Fibroblast of lung (primary cell): ENCODE data around the gene HAUS7. TPM values are rescaled to one million over a fixed set of nuclear protein-coding genes. Genes with fewer than 3 reads are reported as not detected.

Source experiments
- DNase-seq, 2 donors: peaks; one replicate each; pipeline versions ENCODE4 v3.0.0 to v3.0.0-alpha.2; 2010; ENCODE audit warnings: low read depth in 2 of 2
- H2AFZ ChIP-seq: 2 replicates; pipeline ENCODE4 v1.5.1; 2012; ENCODE audit warnings: low read length, control low read depth, inconsistent platforms
- H3K27ac ChIP-seq: 2 replicates; pipeline ENCODE4 v1.5.1; 2011; ENCODE audit warnings: low read length, control low read depth; ENCODE audit not compliant: insufficient read depth
- H3K27me3 ChIP-seq: 2 replicates; pipeline ENCODE4 v1.5.1; 2011; ENCODE audit warnings: mild to moderate bottlenecking, low read length; ENCODE audit not compliant: control insufficient read depth, insufficient read depth
- H3K36me3 ChIP-seq: 2 replicates; pipeline ENCODE4 v1.5.1; 2011; ENCODE audit warnings: low read length; ENCODE audit not compliant: control insufficient read depth, insufficient read depth
- H3K4me1 ChIP-seq: 2 replicates; pipeline ENCODE4 v1.5.1; 2011; ENCODE audit warnings: low read length; ENCODE audit not compliant: control insufficient read depth, insufficient read depth; ENCODE audit errors: extremely low read depth
- H3K4me2 ChIP-seq: 2 replicates; pipeline ENCODE4 v1.5.1; 2011; ENCODE audit warnings: low read length, control low read depth; ENCODE audit not compliant: insufficient read depth; ENCODE audit errors: extremely low read depth
- H3K4me3 ChIP-seq, 4 experiments: fragments of 200-600 bp in 1 of 4; sonication (generic) in 1 of 4; replicated peaks in 1 of 4; 2 replicates each; pipeline ENCODE4 v1.5.1; 2011 to 2016; ENCODE audit warnings: low read length in 4 of 4, low read depth in 3 of 4, mild to moderate bottlenecking in 3 of 4, control low read depth in 2 of 4, inconsistent platforms in 1 of 4, mixed read lengths in 1 of 4; ENCODE audit not compliant: insufficient read depth in 1 of 4; ENCODE audit errors: control extremely low read depth in 1 of 4
- H3K79me2 ChIP-seq: 2 replicates; pipeline ENCODE4 v1.5.1; 2012; ENCODE audit warnings: mild to moderate bottlenecking, low read length, inconsistent platforms; ENCODE audit not compliant: control insufficient read depth, insufficient read depth
- H3K9ac ChIP-seq: 2 replicates; pipeline ENCODE4 v1.5.1; 2011; ENCODE audit warnings: mild to moderate bottlenecking, low read length, control low read depth; ENCODE audit not compliant: insufficient read depth
- H3K9me3 ChIP-seq: 2 replicates; pipeline ENCODE4 v1.5.1; 2012; ENCODE audit warnings: low read depth, low read length; ENCODE audit not compliant: control insufficient read depth, insufficient read depth
- H4K20me1 ChIP-seq: 2 replicates; pipeline ENCODE4 v1.5.1; 2011; ENCODE audit warnings: low read length; ENCODE audit not compliant: control insufficient read depth, insufficient read depth; ENCODE audit errors: extremely low read depth
- CTCF ChIP-seq, 2 donors: IDR thresholded peaks in 1 of 2; conservative IDR thresholded peaks in 1 of 2; 1 replicate in 1 of 2; 2 replicates in 1 of 2; pipeline ENCODE4 v1.5.1; 2011 to 2012; ENCODE audit warnings: low read length in 2 of 2, control low read depth in 1 of 2, inconsistent platforms in 1 of 2, low read depth in 1 of 2, mild to moderate bottlenecking in 1 of 2
- EZH2 ChIP-seq: IDR thresholded peaks from 2 replicates; pipeline ENCODE4 v1.5.1; 2012; ENCODE audit warnings: low read length, control low read depth, mild to moderate bottlenecking; ENCODE audit errors: missing control alignments
- polyA plus RNA-seq, 2 donors: library from polyadenylated mRNA; depleted of rRNA in 1 of 2; stranded (reverse) in 1 of 2; unstranded in 1 of 2; fragments of >200 nt; gene quantifications; 2 replicates each; pipeline ENCODE4 v1.2.1, GENCODE V29; 2011 to 2012; ENCODE audit warnings: missing spikeins in 1 of 2
- total RNA-seq: library from RNA; depleted of rRNA; stranded (reverse); fragments of >200 nt; gene quantifications from 2 replicates; pipeline ENCODE4 v1.2.1, GENCODE V29; 2014

Gene HAUS7
- total and polyA plus RNA-seq, 2 donors (not counting 1 experiment from before 2014, with no cell fraction given) = 7.3 to 10.4 TPM

- Histone ChIP-seq H3K4me2 (no peak overlapping the region), H3K27ac (no peak overlapping the region)
Measured at GRCh38 chrX:153517946-153518834, 47.8 kb upstream of the HAUS7 start.

GRCh38 chrX:153517423-153517822, 47.0 kb upstream of the HAUS7 start, which contains the start of gene ATP2B3:
ATP2B3 (plus strand) TSS chrX:153517642; CDS start chrX:153536248, 18,606 bp downstream.
- no peak within 1 kb of the TSS for H2AFZ ChIP-seq
- no peak within 1 kb of the TSS for H3K4me3 ChIP-seq
- H3K4me1 ChIP-seq = no peaks in the 10 kb centered on the region
- TF ChIP-seq CTCF (conservative IDR thresholded peaks at IDR 0.05 in 1 of 2, IDR thresholded peaks at IDR 0.05 in 1 of 2; ENCODE audit: low read depth in 1 of 2, low read length in 2 of 2) (no peak), EZH2 (no peak)
- no peaks in the 10 kb centered on the region for H3K79me2 ChIP-seq
- no peak for DNase-seq
- H3K36me3 ChIP-seq = no peaks in the 10 kb centered on the region
- H4K20me1 ChIP-seq = no peaks in the 10 kb centered on the region
- H3K27ac ChIP-seq = no peak within 1 kb of the TSS
- no peaks in the 10 kb centered on the region for H3K9me3 ChIP-seq
- no peak within 1 kb of the TSS for H3K9ac ChIP-seq
- no peak within 1 kb of the TSS for H3K4me2 ChIP-seq
- H3K27me3 ChIP-seq = peaks cover 7% of the 10 kb centered on the region

More at GRCh38 chrX:153517946-153518834, 47.8 kb upstream of the HAUS7 start:
- no peaks in the 10 kb centered on the region for H3K79me2 ChIP-seq
- peaks cover 7% of the 10 kb centered on the region for H3K27me3 ChIP-seq
- H2AFZ ChIP-seq = no peak overlapping the region
- no peak for DNase-seq
- H3K4me1 ChIP-seq = no peaks in the 10 kb centered on the region
- H3K36me3 ChIP-seq = no peaks in the 10 kb centered on the region
- H3K9me3 ChIP-seq = no peaks in the 10 kb centered on the region
- no peak overlapping the region for H3K9ac ChIP-seq
- no peaks in the 10 kb centered on the region for H4K20me1 ChIP-seq
- H3K4me3 ChIP-seq = no peak overlapping the region
- TF ChIP-seq CTCF (conservative IDR thresholded peaks at IDR 0.05 in 1 of 2, IDR thresholded peaks at IDR 0.05 in 1 of 2; ENCODE audit: low read depth in 1 of 2, low read length in 2 of 2) (no peak), EZH2 (peak; percentile 51)

GRCh38 chrX:153516073-153516472, 45.7 kb upstream of the HAUS7 start:
- no peaks in the 10 kb centered on the region for H3K9me3 ChIP-seq
- no peak overlapping the region for H3K9ac ChIP-seq
- no peak overlapping the region for H3K27ac ChIP-seq
- no peak for TF ChIP-seq CTCF (conservative IDR thresholded peaks at IDR 0.05 in 1 of 2, IDR thresholded peaks at IDR 0.05 in 1 of 2; ENCODE audit: low read depth in 1 of 2, low read length in 2 of 2)
- TF ChIP-seq EZH2 = no peak
- H3K27me3 ChIP-seq = peaks cover 7% of the 10 kb centered on the region
- peak in 1 of 2 donors; percentile 39 for DNase-seq
- H3K4me2 ChIP-seq = no peak overlapping the region
- no peaks in the 10 kb centered on the region for H3K4me1 ChIP-seq
- H3K4me3 ChIP-seq = no peak overlapping the region
- H3K79me2 ChIP-seq = no peaks in the 10 kb centered on the region
- H2AFZ ChIP-seq = no peak overlapping the region
- H4K20me1 ChIP-seq = no peaks in the 10 kb centered on the region
- H3K36me3 ChIP-seq = no peaks in the 10 kb centered on the region
